Measurements from ENCODE around the gene C16orf82.

The C16orf82 gene

DNA sequence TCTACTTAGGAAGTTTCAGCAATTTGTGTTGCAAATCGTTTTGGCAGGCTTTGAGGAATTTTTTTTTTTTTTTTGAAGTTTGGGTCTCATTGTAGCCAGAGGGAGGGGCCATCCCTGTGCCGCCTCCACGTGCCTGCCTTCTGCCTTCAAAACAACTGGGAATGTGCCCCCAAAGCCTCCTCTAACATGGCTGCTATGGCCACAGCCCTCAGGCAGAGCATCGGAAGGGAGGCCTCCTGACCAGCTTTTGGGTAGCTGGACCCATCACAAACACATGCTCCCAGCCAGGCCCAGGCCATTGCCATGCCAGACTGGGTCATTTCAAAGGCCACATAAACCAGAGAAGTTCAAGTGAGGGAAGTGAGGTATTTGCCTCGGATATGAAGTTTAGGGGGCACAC is 21.5 kb downstream of the C16orf82 start:
- DNase-seq (ENCODE audit: low read depth), result no peak

DNA sequence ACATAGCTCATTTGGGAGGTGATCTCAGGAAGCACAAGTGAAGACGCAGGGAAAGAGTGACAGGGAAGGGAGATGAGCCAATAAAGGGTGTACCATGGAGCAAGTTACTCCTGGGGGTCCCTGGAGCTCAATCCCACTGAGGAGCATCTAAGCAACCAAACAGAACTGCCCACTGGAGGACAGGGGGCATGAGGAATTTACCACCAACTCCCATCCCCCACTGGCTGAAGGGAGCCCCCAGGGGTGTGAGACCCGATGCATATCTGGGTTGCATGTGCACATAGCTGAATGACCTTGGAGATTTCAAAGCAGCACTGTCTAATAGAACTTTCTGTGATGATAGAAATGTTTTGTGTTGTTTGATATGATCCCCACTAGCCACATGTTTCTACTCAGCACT is 29.6 kb downstream of the C16orf82 start:
- no peak for DNase-seq (ENCODE audit: low read depth)

DNA sequence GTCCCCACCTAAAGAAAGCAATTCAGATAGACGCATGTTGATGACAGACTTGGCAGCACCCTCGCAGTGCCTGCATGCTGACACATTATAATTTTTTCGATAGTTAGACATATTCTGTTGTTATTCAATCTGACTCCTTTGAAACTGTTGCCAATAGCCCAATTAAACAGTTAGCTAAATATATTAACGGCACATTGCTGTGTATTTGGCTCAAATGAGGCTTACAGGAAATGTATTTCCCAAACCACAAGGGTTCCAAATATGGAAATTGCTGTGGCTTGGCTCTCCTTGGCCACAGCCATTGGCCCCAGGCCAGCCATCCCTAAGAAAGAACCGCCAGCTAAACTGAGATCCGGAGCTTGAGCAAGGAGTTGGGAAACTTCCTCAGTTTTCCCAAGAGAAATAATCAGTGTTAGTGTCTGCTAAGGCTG is 31.1 kb downstream of the C16orf82 start:
- no peak for DNase-seq (ENCODE audit: low read depth)

DNA sequence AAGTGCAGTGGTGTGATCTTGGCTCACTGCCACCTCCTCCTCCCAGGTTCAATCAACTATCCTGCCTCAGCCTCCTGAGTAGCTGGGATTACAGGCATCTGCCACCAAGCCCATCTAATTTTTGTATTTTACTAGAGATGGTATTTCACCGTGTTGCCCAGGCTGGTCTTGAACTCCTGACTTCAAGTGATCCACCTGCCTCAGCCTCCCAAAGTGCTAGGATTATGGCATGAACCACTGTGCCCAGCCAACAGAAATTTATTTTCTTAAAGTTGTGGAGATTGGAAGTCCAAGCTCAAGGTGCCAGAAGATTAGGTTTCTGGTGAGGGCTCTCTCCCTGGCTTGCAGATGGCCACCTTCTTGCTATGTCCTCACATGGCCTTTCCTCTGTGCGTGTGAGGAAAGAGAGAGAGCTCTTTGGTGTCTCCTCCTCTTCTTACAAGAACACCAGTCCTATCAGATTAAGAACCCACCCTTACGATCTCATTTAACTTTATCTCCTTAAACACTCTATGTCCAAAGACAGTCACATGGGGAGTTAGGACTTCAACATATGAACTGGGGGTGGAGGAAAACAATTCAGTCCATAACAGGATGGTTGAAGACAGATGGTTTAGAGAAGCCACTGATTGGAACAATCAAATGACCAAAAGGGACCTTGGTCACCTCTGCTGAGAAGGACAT is 31.8 kb downstream of the C16orf82 start:
- DNase-seq (ENCODE audit: low read depth), result no peak

DNA sequence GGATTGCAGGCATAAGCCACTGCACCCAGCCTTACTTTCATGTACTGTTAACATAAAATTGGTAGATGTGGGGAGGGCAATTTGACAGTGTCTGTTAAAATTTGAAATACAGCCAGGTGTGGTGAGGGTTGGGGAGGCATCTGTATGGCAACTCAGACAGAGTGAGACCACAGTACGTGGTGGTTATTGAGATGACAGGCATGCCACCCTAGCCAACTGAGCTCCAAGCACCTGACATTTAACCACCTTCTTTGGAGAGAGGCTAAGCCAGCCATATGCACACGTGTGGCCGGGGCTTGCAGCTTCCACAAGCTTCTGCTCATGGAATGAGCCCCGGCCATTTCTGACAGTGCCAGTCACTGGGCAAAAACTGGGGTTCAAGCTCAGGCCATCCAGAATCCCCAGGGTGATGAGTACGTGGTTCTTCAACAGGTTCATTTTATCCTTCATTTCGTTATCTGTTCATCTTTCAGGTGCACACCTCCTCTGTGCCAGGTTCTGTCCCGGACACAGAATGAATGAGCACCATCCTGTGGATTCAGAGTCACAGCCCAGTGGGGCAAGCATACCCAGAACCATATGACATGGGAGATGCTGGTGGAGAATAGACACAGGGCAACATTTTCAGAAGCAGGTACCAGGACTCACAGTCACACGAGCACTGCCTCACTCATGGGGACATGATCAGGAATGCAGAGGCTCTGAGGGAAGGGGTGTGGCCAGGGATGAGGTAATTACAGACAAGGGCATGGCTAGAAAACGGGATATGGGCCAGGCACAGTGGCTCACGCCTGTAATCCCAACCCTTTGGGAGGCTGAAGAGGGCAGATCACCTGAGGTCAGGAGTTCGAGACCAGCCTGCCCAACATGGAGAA is 36.2 kb downstream of the C16orf82 start:
- no peak for DNase-seq (ENCODE audit: low read depth)

DNA sequence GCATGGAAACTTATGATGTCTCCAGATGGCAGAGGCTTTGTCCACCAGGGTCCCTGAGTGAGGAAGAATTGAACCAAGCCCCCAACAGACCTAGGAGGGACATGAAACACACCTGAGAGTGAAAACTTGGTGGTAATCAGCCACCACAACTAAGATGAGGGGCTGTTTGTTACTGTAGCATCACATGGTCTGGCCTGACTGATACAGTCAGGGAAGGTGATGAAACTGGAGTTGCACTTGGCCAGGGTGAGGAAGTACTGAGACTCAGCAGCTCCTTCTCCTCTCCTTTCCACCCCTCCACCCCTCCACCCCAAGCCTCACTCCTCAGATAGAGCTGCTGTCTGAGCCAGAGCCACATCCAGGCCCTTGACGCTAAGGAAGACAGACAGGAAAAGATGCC is 37.2 kb downstream of the C16orf82 start:
- DNase-seq (ENCODE audit: low read depth), result no peak

DNA sequence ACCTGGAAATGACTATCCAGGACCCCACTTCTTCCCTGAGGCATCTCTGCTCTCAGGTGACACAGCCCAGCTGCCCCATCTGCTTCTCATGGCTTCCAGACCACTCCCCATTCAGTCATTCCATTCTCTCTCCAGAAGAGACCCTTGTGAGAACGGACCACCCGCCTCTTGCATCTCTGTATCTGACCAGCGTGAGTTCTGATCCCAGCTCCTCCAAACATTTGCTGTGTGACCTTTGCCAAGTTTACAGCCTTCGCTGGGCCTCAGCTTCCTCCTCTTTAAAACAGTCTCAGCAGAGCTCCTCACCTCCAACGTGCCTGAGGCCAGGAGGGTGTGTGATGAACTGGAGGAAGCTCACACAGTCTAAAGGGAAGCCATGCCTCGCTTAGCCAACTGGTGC is 39.6 kb downstream of the C16orf82 start:
- DNase-seq (ENCODE audit: low read depth), result no peak

DNA sequence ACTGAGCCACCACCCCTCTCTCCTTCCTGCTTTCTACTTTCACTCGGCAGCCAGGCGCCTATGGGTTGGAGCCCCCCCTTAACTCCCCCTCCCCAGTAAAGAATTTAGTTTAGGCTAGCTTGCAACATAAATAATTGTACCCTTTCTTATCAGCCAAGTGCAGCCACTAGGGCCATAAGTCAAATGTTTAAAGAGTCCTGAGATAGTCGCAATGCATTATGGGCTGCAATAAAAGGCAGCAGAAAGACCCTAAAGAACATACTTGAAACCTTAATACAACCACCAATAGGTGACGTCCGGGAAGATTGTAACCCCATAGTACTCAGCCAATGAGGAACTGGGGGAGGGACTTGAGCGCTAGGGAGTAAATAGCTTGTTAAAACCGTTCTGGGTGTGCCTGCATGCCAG is 40.5 kb downstream of the C16orf82 start:
- no peak for DNase-seq (ENCODE audit: low read depth)

DNA sequence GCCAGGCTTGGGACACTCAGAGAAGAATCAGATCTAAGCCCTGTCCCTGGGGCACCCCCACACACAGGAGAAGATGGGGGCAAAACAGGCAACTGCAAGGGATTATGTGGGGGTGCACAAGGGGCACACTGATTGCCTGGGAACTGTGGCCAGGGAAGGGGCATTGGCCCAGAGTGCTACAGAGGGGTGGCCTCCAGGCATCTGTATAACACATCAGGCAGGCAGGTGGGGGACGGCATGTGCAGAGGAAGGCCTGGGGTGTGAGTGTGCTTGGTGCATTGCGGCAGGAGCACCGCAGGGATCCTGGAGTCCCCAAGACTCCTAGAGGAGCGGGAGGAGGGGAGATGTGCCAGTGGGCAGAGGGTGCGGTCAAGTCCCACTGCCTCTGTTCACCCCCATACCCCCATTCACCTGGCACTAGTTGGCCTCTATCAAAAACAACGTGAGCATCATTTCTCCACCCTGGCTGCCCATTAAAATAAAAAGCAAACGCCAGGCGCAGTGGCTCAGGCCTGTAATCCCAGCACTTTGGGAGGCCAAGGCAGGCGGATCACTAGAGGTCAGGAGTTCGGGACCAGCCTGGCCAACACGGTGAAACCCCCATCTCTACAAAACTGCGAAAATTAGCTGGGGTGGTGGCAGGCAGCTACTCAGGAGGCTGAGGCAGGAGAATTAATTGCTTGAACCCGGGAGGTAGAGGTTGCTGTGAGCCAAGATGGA is 41.5 kb downstream of the C16orf82 start:
- DNase-seq (ENCODE audit: low read depth), result no peak

DNA sequence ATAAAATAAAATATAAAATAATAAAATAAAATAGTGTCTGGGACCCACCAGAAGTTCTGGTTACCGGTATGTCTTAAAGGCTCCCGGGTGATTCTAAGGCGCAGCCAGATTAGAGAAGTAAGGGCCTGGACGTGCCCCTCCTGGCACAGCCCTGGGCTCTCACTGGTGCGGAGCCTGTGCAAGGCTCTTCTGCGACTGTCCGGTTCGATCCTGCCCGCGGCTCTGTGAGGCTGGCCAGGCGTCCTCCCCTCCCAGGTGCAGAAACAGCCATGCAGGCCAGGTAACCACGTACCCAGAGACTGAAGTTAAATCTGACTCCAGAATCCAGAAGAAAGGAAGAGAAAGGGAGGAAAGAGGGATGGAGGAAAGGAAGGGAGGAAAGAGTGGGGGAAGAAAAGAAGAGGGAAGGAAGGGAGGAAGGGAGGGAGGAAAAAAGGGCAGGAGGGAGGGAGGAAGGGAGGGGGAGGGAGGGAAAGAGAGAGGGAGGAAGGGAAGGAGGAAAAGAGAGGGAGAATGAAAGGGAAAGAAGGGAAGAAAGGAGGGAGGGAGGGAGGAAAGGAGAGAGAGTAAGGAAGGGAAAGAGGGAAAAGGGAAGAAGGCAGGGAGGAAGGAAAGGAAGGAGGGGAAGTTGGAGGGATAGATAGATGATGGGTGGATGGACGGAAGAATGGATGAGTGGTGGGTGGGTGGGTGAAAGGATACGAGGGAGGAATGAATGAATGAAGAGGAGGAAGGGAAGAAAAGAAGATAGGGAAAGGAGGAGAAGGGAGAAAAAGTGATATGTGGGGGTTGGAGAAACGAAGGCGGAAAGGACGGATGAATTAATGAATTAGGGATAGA is 42.3 kb downstream of the C16orf82 start:
- DNase-seq (ENCODE audit: low read depth), result no peak

DNA sequence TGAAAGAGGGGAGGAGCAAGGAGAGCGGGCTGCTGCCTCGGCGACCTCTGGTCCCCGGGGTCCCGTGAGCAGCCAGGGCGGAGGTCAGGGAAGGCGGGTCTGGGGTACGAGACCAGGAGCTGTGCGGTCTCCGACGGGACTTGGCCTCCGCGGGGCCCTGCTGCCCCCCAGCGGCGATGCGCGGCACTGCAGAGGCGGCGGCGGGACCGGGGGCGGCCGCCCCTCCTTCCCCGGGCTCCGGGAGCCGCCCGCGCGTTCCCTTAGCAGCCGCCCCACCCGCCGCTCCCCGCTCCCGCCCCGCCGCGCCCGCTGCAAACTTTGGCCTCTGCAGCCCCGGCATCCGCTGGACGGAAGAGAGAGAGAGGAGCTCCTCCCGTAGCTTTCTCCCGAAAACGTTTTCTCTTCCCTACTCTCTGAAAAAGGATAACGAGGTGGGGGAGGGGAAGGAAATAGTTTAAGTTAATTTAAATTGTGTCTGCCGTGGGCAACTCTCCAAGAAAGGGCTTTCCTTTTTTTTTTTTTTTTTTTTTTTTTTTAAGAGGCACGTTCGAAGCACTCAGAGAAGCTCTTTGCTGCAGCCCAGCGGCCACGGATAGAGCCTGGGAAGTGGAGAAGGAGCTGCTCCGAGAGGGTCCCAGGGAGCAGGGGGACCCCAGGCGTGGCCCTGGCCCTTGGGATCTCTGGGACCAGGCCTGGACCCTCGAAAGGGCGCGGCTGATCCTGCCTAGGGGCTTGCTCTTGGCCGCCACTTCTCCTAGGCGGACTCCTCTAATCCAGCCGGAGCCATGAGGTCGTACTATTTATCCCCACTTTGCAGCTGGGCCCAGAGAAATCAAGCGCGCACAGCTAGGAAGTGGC is 43.2 kb downstream of the C16orf82 start:
- DNase-seq (ENCODE audit: low read depth), result peak; percentile 2

DNA sequence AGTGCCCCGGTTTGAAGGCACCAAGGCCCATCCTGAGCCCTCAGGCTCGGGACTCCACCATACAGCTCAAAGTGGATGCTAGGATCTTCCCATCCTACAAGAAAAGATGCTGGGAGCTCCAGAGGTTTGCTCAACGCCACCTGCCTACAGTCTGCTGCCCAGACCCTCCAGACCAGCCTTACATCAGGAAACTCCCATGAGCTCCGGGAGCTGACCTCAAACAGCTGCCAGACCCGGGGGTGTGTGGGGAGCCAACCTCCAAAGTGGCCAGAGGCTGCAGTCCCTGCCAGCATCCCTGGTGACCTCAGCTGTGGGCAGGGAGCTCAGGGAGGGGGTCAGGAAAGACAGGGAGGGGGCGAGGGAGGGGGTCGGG is 43.8 kb downstream of the C16orf82 start:
- no peak for DNase-seq (ENCODE audit: low read depth)

DNA sequence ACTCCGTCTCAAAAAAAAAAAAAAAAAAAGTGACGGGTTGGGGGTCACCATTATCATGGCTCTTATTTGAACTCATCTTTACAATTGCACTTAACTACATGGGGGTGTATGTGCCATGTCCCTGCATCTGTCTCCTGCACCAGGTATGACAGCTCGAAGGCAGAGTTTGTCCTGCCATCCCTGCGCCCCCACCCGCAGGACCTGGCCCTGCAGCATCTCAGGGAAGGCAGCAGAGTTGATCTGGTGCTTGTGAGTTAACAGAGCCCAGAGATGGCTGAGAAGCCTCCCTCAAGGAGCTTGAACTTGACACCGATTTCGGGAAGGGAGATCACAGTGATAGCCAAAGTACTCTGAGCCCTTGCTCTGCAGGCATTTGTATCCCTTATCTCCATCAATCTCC is 44.8 kb downstream of the C16orf82 start:
- DNase-seq (ENCODE audit: low read depth), result no peak

DNA sequence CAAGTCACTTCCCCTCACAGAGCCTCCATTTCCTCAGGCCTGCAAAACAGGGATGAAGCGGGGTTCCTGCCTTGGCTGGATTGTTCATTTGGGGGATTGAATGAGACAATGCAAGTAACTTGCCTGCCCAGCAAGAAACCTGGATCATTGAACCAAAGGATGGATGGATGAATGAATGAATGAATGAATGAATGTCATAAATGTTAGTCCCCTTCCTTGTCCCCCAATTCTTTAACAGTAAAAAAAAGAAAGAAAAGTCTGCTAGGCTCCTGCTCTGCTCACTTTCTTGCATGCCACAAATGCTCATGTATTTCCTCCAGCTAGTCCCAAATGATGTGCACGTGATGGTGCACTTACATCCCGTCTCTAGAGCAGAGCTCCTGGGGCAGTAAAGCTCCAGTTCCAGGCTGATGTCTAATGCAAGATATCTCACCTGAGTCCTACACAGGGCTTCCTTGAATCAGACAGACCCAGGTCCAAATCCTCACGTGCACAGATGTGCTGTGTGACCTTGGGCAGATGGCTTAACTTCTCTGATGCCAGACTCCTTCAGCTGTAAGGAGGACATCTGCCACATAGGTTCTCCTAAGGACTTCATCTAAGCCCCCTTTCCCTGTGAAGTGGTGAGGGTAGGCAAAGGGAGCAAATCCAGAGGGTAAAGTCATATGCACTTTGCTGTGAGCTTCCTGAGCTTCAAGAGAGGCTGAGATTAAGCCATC is 45.5 kb downstream of the C16orf82 start:
- DNase-seq (ENCODE audit: low read depth), result no peak

DNA sequence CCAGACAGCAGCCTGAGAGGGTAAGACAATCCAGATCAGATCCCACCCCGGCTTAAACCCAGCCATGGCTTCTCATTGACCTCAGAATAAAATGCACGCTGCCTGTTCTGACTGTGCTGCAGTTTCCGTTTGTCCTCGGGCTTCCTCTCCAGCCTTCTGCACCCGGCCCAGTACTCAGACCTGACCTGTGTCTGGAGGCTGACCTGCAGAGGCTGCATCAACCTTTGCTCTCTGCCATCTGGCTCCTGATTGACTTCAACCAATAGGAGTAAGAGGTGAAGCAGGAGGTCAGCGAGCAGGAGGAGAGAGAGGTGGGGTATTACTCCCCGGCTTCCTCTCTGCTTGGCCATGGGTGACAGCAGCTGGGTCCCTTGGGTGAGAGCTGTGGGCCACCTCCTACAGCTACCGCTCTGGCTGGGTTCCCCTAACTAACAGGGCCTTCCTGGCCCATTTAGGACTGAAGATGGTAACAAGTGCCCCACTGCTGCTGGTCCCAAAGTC is 46.7 kb downstream of the C16orf82 start:
- no peak for DNase-seq (ENCODE audit: low read depth)

DNA sequence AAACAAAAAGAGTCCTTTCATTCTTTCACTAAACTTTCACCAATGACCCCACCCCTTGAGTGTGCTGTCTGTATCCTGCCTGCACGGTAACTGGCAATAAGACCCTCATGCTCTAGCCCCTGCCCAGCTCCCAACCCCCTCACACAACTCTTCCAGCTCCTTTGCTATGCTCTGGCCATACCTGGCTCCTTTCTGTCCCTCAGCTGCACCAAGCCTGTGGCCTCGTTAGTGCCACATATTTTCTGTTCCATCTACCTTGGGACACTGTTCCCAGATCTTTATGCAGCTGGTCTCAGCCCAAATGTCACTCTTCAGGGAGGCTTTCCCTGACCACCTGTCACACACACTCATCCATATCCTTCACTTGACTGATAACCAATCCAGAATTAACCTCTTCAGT is 47.3 kb downstream of the C16orf82 start:
- DNase-seq (ENCODE audit: low read depth), result no peak

DNA sequence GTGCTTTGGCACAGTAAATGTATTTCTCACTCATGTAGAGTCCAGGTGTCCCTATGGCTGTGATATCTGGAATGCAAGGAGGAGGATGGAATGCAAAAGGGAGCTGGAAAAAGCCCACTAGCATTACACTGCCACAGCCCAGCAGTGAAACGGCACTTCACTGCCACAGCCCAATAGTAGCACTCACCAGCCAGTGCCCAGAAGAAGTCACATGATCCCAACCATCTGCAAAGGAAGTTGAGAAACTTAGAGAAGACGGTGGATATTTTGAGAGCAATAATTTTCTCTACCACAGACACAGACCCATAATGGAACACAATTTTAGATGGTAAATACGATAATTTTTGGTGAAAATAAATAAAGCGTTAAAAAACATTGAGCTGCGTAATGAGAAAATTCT is 51.8 kb downstream of the C16orf82 start:
- DNase-seq (ENCODE audit: low read depth), result no peak
